GM23338 (cell line): Measurements from ENCODE around the gene RASSF4. TPM values are rescaled to one million over a fixed set of nuclear protein-coding genes. Genes with fewer than 3 reads are reported as not detected.

Experiments used
- ATAC-seq: fragments of 200-7000 bp; cut with Tn5 transposase; 3 replicates; pipeline ENCODE4 v1.9.1; 2020
- DNase-seq: peaks from one replicate; pipeline ENCODE4 v3.0.0-alpha.2; 2015; ENCODE audit warnings: low spot score
- H2AFZ ChIP-seq: fragments of 200-600 bp; sonication (generic); 2 replicates; pipeline ENCODE4 v1.8.0; 2016; ENCODE audit warnings: antibody characterized with exemption, mild to moderate bottlenecking, moderate library complexity
- H3F3A ChIP-seq: fragments of 200-600 bp; sonication (generic); replicated peaks from 2 replicates; pipeline ENCODE4 v1.8.0; 2017; ENCODE audit warnings: antibody characterized with exemption, mixed run types, low read depth
- H3K27ac ChIP-seq: fragments of 200-600 bp; sonication (generic); 2 replicates; pipeline ENCODE4 v1.6.1; 2016; ENCODE audit warnings: low read depth
- H3K27me3 ChIP-seq: fragments of 200-600 bp; sonication (generic); 2 replicates; pipeline ENCODE4 v1.8.0; 2016; ENCODE audit warnings: mild to moderate bottlenecking, mixed run types, moderate library complexity; ENCODE audit not compliant: insufficient read depth
- H3K36me3 ChIP-seq: fragments of 200-600 bp; sonication (generic); 2 replicates; pipeline ENCODE4 v1.8.0; 2016; ENCODE audit warnings: mild to moderate bottlenecking; ENCODE audit not compliant: insufficient read depth
- H3K4me1 ChIP-seq: fragments of 200-600 bp; sonication (generic); 2 replicates; pipeline ENCODE4 v1.8.0; 2016; ENCODE audit warnings: mild to moderate bottlenecking, moderate library complexity; ENCODE audit not compliant: insufficient read depth
- H3K4me2 ChIP-seq: fragments of 200-600 bp; sonication (generic); 2 replicates; pipeline ENCODE4 v1.7.1; 2017; ENCODE audit warnings: mixed run types
- H3K4me3 ChIP-seq: fragments of 200-600 bp; sonication (generic); 2 replicates; pipeline ENCODE4 v1.6.1; 2016; ENCODE audit warnings: mixed run types
- H3K79me2 ChIP-seq: fragments of 200-600 bp; sonication (generic); replicated peaks from 2 replicates; pipeline ENCODE4 v1.8.0; 2017; ENCODE audit warnings: mild to moderate bottlenecking; ENCODE audit not compliant: insufficient read depth
- H3K9me2 ChIP-seq: fragments of 200-600 bp; sonication (generic); 2 replicates; pipeline ENCODE4 v1.8.0; 2017; ENCODE audit not compliant: insufficient read depth
- H4K20me1 ChIP-seq: fragments of 200-600 bp; sonication (generic); replicated peaks from 2 replicates; pipeline ENCODE4 v1.8.0; 2017; ENCODE audit warnings: mild to moderate bottlenecking; ENCODE audit not compliant: insufficient read depth
- H3K27ac Mint-ChIP-seq: 2 replicates; pipeline ENCODE4 v1.8.0; 2020; ENCODE audit warnings: inconsistent platforms, mild to moderate bottlenecking, moderate library complexity, mixed read lengths
- H3K27me3 Mint-ChIP-seq: 3 replicates; pipeline ENCODE4 v1.8.0; 2022; ENCODE audit warnings: low read depth, mild to moderate bottlenecking, moderate library complexity, mixed read lengths, inconsistent platforms; ENCODE audit not compliant: insufficient read depth, poor library complexity
- H3K36me3 Mint-ChIP-seq: 3 replicates; pipeline ENCODE4 v1.8.0; 2021; ENCODE audit warnings: low read depth, mild to moderate bottlenecking, inconsistent platforms, moderate library complexity, mixed read lengths
- H3K4me1 Mint-ChIP-seq: 3 replicates; pipeline ENCODE4 v1.8.0; 2020; ENCODE audit warnings: mild to moderate bottlenecking, inconsistent platforms, mixed read lengths
- H3K4me3 Mint-ChIP-seq: 3 replicates; pipeline ENCODE4 v1.8.0; 2021; ENCODE audit warnings: moderate library complexity, mild to moderate bottlenecking, inconsistent platforms, mixed read lengths
- H3K9me3 Mint-ChIP-seq: 3 replicates; pipeline ENCODE4 v1.8.0; 2020; ENCODE audit warnings: moderate library complexity, mild to moderate bottlenecking, inconsistent platforms, mixed read lengths
- CREB1 ChIP-seq: fragments of 250-450 bp; sonication (Bioruptor Pico); IDR thresholded peaks from 2 replicates; pipeline ENCODE4 v1.5.0; 2020; ENCODE audit warnings: low read depth, mild to moderate bottlenecking, moderate library complexity
- ETS1 ChIP-seq: IDR thresholded peaks from 2 replicates; pipeline ENCODE4 v1.6.1; 2016; ENCODE audit warnings: antibody characterized with exemption
- EZH2 ChIP-seq: fragments of 200-600 bp; sonication (generic); IDR thresholded peaks from one replicate; pipeline ENCODE4 v1.8.0; 2017; ENCODE audit warnings: antibody characterized with exemption, mild to moderate bottlenecking, low read depth; ENCODE audit not compliant: unreplicated experiment
- EZH2phosphoT487 ChIP-seq: fragments of 200-600 bp; sonication (generic); IDR thresholded peaks from one replicate; pipeline ENCODE4 v1.8.1; 2018; ENCODE audit warnings: antibody characterized with exemption; ENCODE audit not compliant: unreplicated experiment
- JUNB ChIP-seq: IDR thresholded peaks from one replicate; pipeline ENCODE4 v1.6.1; 2016; ENCODE audit warnings: antibody characterized with exemption; ENCODE audit not compliant: unreplicated experiment
- NANOG ChIP-seq: IDR thresholded peaks from 2 replicates; pipeline ENCODE4 v1.6.1; 2016; ENCODE audit warnings: antibody characterized with exemption, borderline replicate concordance
- POLR2AphosphoS5 ChIP-seq: IDR thresholded peaks from 2 replicates; pipeline ENCODE4 v1.6.1; 2016; ENCODE audit warnings: antibody characterized with exemption, low read depth
- ZNF114 ChIP-seq: fragments of 250-450 bp; sonication (Bioruptor Pico); IDR thresholded peaks from 2 replicates; pipeline ENCODE4 v1.5.0; 2020; ENCODE audit warnings: mild to moderate bottlenecking, moderate library complexity
- polyA plus RNA-seq: library from polyadenylated mRNA; unstranded; fragments of >200 nt; fragmentation: Nextera tagmentation; extraction: Ambion mirVana; gene quantifications from 2 replicates; pipeline ENCODE4 v1.2.1, GENCODE V29; 2016
- total RNA-seq: library from RNA; depleted of rRNA; stranded (reverse); fragments of >200 nt; shearing (Covaris generic); gene quantifications from 2 replicates; pipeline ENCODE4 v1.2.3, GENCODE V29; 2014
- TF ChIP-seq, protein P1 (sequence below): IDR thresholded peaks from one replicate; pipeline ENCODE4 v1.6.1; 2018; ENCODE audit warnings: antibody characterized with exemption; ENCODE audit not compliant: unreplicated experiment
- TF ChIP-seq, protein P2 (sequence below): fragments of 250-450 bp; sonication (Bioruptor Pico); IDR thresholded peaks from 2 replicates; pipeline ENCODE4 v1.5.0; 2020; ENCODE audit warnings: mild to moderate bottlenecking, moderate library complexity

RASSF4 gene
- total and polyA plus RNA-seq, 2 experiments from 2014 or later = 12.4 to 13.6 TPM

DNA sequence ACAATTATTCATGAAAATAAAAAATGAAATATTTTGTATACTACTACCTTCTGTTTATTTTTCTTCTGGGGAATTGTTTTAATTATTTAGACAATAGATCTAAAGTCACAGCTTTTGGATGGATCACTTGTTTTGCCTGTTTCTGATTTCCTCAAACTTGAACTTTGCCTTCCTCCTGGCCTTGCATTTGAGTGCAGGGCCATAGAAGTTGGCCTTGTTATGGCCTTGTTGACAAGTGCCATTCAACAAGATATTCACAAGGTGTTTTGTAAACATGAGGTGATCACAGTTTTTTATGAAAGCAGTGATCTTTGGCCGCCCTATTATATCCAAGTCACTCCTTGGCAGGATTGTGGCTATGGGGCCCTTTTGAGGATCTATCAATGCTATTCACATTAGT, 45.7 kb downstream of the RASSF4 start:
- Histone ChIP-seq H3K36me3 (no peaks in the 10 kb centered on the region), H3K4me3 (no peak overlapping the region), H3K4me2 (no peak overlapping the region), H4K20me1 (peaks cover 4% of the 10 kb centered on the region), H2AFZ (no peak overlapping the region), H3K27me3 (no peaks in the 10 kb centered on the region), H3F3A (no peaks in the 10 kb centered on the region), H3K9me2 (no peaks in the 10 kb centered on the region), H3K27ac (no peak overlapping the region), H3K79me2 (peaks cover 37% of the 10 kb centered on the region), H3K4me1 (peaks cover 7% of the 10 kb centered on the region; the same call in 1 of the 2 replicates)
- Mint-ChIP-seq H3K36me3 (peaks cover 31% of the 10 kb centered on the region), H3K9me3 (peaks cover 13% of the 10 kb centered on the region), H3K27ac (no peak overlapping the region), H3K27me3 (peaks cover 5% of the 10 kb centered on the region), H3K4me1 (peaks cover 12% of the 10 kb centered on the region), H3K4me3 (no peak overlapping the region)
- TF ChIP-seq CREB1 (no peak), ZNF114 (CRISPR knock-in tag) (no peak), ETS1 (no peak), POLR2AphosphoS5 (no peak), EZH2 (no peak), JUNB (no peak), EZH2phosphoT487 (no peak), NANOG (no peak)
- TF ChIP-seq, protein P1, sequence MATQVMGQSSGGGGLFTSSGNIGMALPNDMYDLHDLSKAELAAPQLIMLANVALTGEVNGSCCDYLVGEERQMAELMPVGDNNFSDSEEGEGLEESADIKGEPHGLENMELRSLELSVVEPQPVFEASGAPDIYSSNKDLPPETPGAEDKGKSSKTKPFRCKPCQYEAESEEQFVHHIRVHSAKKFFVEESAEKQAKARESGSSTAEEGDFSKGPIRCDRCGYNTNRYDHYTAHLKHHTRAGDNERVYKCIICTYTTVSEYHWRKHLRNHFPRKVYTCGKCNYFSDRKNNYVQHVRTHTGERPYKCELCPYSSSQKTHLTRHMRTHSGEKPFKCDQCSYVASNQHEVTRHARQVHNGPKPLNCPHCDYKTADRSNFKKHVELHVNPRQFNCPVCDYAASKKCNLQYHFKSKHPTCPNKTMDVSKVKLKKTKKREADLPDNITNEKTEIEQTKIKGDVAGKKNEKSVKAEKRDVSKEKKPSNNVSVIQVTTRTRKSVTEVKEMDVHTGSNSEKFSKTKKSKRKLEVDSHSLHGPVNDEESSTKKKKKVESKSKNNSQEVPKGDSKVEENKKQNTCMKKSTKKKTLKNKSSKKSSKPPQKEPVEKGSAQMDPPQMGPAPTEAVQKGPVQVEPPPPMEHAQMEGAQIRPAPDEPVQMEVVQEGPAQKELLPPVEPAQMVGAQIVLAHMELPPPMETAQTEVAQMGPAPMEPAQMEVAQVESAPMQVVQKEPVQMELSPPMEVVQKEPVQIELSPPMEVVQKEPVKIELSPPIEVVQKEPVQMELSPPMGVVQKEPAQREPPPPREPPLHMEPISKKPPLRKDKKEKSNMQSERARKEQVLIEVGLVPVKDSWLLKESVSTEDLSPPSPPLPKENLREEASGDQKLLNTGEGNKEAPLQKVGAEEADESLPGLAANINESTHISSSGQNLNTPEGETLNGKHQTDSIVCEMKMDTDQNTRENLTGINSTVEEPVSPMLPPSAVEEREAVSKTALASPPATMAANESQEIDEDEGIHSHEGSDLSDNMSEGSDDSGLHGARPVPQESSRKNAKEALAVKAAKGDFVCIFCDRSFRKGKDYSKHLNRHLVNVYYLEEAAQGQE = no peak
- TF ChIP-seq, protein P2, sequence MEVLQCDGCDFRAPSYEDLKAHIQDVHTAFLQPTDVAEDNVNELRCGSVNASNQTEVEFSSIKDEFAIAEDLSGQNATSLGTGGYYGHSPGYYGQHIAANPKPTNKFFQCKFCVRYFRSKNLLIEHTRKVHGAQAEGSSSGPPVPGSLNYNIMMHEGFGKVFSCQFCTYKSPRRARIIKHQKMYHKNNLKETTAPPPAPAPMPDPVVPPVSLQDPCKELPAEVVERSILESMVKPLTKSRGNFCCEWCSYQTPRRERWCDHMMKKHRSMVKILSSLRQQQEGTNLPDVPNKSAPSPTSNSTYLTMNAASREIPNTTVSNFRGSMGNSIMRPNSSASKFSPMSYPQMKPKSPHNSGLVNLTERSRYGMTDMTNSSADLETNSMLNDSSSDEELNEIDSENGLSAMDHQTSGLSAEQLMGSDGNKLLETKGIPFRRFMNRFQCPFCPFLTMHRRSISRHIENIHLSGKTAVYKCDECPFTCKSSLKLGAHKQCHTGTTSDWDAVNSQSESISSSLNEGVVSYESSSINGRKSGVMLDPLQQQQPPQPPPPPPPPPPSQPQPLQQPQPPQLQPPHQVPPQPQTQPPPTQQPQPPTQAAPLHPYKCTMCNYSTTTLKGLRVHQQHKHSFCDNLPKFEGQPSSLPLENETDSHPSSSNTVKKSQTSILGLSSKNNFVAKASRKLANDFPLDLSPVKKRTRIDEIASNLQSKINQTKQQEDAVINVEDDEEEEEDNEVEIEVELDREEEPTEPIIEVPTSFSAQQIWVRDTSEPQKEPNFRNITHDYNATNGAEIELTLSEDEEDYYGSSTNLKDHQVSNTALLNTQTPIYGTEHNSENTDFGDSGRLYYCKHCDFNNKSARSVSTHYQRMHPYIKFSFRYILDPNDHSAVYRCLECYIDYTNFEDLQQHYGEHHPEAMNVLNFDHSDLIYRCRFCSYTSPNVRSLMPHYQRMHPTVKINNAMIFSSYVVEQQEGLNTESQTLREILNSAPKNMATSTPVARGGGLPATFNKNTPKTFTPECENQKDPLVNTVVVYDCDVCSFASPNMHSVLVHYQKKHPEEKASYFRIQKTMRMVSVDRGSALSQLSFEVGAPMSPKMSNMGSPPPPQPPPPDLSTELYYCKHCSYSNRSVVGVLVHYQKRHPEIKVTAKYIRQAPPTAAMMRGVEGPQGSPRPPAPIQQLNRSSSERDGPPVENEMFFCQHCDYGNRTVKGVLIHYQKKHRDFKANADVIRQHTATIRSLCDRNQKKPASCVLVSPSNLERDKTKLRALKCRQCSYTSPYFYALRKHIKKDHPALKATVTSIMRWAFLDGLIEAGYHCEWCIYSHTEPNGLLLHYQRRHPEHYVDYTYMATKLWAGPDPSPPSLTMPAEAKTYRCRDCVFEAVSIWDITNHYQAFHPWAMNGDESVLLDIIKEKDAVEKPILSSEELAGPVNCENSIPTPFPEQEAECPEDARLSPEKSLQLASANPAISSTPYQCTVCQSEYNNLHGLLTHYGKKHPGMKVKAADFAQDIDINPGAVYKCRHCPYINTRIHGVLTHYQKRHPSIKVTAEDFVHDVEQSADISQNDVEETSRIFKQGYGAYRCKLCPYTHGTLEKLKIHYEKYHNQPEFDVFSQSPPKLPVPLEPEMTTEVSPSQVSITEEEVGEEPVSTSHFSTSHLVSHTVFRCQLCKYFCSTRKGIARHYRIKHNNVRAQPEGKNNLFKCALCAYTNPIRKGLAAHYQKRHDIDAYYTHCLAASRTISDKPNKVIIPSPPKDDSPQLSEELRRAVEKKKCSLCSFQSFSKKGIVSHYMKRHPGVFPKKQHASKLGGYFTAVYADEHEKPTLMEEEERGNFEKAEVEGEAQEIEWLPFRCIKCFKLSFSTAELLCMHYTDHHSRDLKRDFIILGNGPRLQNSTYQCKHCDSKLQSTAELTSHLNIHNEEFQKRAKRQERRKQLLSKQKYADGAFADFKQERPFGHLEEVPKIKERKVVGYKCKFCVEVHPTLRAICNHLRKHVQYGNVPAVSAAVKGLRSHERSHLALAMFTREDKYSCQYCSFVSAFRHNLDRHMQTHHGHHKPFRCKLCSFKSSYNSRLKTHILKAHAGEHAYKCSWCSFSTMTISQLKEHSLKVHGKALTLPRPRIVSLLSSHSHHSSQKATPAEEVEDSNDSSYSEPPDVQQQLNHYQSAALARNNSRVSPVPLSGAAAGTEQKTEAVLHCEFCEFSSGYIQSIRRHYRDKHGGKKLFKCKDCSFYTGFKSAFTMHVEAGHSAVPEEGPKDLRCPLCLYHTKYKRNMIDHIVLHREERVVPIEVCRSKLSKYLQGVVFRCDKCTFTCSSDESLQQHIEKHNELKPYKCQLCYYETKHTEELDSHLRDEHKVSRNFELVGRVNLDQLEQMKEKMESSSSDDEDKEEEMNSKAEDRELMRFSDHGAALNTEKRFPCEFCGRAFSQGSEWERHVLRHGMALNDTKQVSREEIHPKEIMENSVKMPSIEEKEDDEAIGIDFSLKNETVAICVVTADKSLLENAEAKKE (CRISPR knock-in tag) = no peak
- DNase-seq (no peak), ATAC-seq (no peak)
